HG02678 (cell line): Measurements from ENCODE around the gene COL15A1.

Source experiments
- ATAC-seq: cut with Tn5 transposase; IDR thresholded peaks from one replicate; pipeline ENCODE4 v1.9.1; 2021; ENCODE audit warnings: mild to moderate bottlenecking, moderate library complexity; ENCODE audit not compliant: unreplicated experiment

The COL15A1 gene

DNA sequence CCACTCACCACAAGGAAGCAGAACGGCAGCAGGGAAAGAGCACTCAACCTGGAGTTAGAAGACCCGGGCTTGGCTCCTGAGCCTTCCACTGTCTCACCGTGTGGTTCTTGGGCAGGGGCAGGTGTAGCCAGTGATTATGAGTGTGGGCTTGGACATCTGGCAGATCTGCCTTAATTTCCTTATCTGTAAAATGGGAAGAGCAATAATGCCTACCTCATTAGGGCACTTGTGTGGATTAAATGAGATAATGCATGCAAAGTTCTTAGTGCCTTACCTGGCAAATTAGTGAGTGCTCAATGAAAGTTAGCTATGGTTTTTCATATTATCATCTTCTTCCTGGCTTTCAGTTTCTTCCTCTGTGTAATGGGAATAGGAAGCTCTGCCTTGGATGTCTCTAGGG, 28.1 kb upstream of the COL15A1 start:
- no peak for ATAC-seq

DNA sequence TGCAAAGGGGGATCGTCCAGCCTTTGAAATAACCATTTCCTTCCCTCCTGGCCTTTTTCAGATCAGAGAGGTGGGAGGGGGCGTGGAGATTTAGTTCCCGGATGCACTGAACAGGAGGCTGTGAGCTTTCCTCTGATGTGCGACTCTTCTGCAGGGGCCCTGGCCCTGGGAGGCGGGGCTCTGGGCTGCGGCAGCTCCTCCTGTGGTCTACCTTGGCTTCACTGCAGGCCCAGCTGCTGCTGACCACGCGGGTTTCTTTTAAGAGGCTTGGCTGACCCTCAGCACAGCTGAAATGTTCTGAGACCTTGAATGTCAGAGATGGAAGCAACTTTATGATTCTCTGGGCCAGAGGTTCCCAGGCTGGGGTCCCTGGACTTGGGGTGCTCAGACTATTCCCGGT, 27.0 kb upstream of the COL15A1 start:
- no peak for ATAC-seq

DNA sequence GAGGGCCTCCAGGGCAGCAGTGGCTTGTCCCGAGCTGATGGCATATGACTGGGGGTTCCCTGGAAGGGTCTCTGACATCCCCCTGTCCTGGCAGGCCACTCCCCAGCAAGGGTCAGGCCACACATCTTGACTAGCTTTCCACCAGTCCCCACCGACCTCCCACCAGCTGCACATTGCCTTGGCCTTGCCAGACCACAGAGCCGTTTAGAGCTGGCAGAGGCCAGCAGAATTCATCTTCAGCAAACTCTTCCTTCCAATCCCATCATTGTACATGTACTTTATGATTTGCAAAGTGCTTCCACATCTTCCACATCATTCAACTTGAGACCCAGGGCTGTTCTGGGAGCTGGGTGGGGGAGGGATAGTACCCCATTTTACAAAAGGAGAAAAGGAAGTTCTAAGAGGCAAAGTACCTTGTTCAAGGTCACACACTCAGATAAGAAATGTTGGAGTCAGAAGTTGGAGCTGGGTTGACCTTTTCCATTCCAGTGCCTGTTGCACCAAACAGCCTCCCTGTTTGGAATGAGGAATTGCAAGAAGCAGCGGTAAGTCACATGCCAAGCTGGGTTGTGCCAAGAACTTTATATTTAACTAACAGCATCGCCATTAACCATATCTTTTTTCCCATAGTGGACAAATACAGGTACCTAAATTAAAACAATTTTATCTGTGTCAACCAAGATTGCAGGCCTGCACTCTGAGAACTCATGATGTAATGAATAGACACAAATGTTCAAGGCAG, 25.8 kb upstream of the COL15A1 start:
- no peak for ATAC-seq

DNA sequence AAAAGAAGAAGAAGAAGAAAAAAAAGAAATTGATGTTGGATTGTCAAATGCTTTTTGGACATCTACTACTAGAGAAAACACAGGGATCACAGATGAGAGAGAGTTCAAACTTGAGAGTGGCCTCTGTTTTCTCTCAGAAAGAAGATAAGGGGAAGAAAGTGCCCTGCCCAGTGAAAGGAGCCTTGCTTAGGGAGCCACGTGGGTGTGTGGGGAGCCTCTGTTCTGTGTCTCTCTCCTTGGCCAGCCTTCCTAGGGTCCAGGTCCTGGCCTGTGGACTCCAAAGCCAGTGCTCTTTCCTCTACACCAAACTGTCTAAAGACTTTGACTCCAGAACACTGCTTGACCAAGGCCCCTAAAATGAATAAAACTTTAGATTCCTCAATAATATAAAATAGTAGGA, 22.0 kb upstream of the COL15A1 start:
- no peak for ATAC-seq

DNA sequence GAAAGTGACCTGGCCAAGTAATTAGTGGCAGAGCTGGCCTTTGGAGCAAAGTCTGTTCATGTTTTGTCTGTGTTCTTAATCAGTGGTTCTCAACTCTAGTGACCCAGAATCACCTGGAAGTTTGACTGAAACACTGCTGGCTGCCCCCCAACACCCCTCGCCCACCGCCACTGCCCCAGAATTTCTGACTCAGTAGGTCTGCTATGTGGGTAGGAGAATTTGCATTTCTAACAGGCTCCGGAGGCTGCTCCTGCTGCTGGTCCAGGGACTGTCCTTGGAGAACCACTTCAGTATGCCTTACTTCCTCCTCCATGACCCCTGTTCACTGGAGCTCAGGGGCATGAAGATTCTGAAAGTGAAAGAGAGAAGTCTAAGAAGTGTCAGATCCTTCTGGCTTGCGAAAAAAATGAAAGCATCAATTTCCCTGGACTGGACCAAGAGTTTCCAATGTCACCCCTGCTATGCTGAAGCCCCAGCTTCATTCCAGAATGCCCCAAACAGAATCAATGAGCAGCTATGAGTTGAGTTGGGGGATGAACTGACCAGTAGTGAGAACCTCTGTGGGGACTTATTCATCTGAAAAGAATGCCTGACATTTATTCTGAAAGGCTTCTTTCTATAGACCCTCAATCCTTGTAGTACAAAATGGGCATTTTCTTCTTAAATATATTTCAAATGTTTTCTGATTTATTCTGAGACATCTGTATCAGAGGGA, 20.8 kb upstream of the COL15A1 start:
- ATAC-seq: no peak

DNA sequence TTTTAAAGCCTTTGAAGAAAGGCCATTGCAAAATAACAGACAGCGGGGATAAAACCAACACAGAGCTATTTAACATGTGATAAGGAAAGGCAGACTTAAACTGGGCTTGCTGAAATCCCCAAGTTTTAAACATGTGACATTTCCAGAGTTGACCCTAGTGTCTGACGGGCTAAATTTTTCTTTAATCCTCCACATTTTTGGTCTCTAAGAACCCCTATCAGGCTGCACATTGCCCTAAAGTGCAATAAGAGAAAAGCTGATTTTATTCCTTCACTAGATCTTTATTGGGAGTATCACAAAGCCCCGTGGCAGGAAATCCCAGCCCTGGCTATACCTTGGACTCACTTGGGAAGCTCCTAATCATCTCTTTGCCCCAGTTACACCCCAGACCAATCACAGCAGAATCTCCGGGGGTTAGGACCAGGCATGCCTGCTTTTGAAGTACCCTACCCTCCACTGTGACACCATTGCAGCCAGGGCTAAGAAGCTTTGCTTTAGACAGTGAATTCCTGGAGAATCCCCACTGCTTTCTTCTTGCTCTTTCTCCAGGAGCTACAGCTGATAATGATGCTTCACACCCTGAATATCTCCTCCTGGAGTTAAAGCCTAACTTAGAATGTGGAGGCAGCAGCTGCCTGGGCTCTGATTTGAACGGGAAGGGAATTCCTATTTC, 20.1 kb upstream of the COL15A1 start:
- ATAC-seq: no peak

DNA sequence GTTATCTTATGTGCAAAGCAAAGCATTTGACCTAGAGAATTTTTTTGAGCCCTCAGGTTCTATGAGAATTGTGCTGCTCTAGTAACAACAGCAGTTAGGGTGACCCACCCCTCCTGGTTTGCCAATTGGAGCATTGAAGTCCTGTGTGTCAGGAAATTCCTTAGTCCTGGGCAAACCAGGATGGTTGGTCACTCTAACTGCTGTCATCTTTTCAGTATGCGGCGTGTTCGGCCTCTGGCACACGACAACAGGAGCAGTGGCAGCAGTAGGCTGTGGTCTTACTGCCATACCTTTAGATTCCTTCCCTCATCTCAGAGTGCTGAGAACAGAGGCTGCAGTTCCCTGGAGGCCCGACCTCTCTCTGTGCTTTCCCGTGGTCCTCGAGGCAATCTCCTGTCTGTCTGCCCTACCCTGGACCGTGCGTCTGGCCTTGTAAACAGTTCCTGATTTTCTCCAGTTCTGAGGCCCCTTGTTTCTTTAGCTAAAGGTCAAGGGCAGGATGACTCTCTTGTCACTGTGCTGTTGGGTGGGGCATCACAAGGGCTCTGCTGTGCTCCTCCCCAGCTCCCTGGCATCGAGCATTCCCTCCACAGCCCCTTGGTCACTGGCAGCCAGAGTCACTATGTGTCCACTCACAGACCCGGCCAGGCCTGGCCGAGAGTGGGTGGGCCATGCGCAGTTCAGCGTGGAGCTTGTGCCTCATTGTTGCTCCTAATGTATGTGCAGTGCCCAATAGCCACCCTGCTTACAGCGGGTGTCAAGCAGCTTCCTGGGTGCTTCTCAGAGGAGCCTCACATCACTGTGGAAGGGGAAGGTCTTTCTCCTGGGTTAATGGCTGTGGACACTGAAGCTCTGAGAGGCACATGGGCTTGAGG, 18.5 kb upstream of the COL15A1 start:
- ATAC-seq: no peak

DNA sequence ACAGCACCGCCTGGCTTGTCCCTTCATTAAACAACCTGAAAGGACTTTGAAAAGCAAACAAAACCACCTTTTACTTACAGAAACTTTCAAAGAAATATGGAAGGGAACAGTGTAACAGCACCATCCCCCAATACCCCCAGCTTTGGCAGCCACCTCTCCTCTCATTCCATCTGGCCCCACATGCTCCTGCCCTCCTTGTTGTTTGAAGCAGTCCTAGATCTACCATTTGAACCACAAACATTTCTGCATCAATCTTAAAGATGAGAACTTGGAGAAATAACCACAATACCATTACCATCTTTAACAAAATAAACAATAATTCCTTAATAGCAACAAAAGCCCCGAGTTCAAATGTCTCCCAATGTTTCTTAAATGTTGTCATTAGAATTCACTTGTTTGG, 17.8 kb upstream of the COL15A1 start:
- ATAC-seq: no peak

DNA sequence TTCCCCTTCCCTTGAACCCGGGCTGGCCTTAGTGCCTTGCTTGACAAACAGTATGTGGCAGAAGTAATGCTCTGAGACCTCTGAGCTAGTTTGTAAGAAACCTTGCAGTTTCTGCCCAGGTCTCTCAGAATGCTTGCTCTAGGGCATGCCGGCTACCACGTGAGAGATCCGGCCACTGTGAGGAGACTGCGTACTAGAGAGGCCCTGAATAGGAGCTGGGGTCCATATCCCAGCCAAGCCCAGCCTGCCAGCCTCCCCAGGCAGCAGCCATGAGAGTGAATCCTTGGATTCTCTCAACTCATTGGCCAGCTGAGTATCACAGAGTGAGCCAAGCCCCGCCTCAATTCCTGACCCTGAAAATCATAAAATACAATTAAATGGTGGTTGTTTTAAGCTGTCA, 16.0 kb upstream of the COL15A1 start:
- ATAC-seq: no peak

DNA sequence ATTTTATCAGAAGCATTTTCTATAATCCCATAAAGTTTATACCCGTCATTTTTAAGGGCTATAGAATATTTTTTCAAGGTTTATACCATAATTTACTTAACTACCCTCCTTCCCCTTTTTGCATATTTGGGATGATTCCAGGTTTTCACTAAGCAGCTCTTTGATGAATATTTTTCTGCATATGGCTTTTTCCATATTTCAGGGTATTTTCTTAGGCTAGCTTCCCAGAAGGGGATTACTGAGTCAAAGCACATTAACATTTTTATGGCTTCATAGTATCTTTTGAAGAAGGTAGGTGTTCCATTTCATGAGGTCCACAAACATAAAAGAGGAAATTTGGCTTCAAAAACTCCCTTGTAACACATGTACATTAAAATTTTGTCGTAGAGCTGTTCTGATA, 14.6 kb upstream of the COL15A1 start:
- ATAC-seq: no peak

DNA sequence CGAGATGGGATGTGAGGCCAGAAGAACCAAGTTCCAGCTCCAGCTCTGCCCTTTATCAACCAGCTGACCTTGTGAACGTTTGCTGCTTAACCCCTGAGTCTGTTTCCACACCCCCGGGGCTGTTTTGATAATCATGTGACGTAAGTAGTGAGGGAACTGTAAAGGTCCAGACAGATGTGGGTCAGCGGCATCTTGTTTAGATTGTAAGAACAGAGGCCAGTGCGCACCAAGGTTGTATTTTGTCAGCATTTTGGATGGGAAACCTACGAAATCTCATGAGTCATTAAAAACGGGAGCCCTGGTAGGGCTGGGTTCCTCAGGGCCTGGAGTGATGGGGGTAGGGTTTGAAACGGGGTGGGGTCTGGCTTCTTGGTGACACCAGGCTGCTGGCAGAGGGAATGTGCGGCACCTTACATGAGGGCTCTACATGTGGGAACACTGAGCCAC, 13.8 kb upstream of the COL15A1 start:
- ATAC-seq: no peak

DNA sequence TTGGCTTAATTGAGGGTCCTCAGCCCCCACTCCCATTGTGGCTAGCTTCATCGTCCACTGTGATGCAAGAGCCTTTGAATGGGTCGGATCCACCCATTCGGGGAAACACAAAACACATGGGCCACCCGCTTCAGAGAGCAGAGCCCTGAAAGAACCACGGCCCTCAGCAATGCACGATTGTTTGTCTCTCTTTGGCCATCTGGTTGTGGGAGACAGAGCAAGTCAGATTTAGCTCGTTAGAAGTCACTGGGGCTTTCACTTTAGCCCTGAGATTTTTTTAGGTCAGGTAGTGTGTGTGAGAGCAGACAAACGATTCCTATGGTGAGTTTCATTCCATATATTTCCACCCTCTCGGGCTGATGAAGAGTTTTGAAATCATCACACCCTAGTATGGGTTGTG, 12.9 kb upstream of the COL15A1 start:
- ATAC-seq: no peak

DNA sequence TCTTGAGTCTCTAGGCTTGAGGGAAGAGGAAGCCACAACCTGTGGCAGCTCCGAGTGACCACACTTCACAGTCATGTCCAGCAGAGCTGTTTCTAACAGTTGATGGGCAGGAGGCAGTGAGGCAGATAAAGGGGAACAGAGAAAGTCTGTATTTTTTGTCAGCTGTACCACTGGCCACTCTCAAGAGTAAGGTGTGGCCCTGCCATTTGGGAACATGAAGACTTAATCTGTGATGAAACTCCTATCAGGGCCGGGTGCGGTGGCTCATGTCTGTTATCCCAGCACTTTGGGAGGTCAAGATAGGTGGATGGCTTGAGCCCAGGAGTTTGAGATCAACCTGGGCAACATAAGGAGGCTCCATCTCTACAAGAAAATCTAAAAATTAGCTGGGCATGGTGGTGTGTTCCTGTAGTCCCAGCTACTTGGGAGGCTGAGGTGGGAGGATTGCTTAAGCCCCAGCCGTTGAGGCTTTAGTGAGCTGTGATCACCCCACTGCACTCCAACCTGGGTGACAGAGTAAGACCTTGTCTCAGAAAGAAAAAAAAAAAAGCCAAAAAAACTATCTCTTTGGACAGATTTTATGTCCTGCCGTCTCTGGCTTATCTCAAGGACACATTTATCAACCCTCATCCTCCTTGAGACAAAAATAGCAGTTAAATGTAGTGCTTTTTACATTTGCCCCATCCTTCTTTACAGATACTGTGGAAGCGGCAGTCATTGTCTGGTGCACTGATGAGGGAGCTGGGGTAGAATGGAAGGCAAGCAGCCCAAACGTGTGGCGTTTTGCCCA, 11.9 kb upstream of the COL15A1 start:
- ATAC-seq: no peak

DNA sequence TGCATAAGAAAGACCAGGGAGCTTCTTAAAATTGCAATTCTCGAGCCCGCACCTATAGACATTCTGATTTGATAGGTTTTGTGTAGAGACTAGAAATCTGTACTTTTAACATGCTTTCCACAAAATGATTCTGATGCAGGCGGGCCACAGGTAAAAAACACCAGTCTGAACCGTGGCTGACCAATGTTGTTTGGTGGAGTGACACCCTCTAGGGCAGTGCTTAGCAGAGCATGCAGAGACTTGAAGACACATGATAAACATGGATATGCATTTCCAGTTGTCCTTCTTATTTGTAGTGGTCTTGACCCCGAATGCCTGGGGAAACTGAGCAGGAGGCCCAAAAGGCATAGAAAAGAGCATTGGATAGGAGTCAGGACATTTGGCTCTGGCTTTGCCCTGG, 10.5 kb upstream of the COL15A1 start:
- ATAC-seq: no peak

DNA sequence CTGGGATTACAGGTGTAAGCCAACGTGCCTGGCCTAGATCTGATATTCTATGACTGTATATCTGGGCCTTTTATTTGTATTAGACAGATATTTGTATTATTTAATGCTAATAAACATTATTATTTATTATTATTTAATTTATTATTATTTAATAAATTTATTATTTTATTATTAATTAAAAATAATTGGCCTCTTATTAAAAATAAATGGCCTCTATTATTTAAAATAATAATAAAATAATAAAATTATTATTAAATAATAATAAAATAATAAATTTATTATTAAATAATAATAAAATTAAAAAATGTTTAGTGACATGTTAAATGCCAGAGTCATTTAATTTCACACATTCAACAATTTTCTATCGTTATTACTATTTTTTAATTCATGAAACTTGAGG, 9.8 kb upstream of the COL15A1 start:
- no peak for ATAC-seq

DNA sequence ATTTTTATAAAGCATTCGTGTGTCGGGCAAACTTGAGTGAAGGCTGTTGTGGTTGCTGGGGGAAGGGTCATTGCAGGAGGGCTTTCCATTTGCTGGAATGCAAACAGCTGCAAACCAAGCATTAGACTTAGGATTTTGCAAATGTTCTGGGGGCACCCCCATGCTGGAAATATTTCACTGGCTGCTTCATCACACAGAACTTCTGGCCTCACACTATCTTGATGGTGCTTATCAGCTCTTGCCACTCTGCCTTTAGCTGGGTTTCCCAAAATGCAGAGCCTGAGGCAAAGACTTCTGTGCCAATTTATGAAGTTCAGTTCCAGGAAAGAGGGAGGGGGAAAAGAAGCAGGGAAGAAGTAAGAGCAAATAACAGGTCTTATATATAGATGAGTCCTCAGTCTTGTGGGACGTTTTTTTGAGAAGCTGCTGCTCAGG, 8.6 kb upstream of the COL15A1 start:
- no peak for ATAC-seq

DNA sequence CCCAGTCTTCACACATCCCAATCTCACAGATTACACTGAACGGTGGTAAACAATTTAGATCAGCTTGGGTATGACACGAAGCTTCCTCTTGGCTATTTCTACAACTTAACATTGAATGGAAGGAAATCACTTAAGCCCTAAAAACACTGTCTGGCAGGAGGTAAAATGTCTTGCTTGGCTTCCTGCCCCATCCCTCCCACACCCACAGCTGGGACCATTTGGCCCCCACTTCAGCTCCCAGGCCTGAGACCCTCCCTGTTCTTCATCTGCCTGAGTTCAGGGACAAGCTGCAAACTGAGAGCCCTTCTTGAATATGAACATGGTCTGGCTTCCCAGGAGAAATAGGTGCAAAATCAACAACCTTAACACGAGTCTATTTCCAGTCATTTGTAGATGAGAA, 3.4 kb upstream of the COL15A1 start:
- ATAC-seq: no peak

DNA sequence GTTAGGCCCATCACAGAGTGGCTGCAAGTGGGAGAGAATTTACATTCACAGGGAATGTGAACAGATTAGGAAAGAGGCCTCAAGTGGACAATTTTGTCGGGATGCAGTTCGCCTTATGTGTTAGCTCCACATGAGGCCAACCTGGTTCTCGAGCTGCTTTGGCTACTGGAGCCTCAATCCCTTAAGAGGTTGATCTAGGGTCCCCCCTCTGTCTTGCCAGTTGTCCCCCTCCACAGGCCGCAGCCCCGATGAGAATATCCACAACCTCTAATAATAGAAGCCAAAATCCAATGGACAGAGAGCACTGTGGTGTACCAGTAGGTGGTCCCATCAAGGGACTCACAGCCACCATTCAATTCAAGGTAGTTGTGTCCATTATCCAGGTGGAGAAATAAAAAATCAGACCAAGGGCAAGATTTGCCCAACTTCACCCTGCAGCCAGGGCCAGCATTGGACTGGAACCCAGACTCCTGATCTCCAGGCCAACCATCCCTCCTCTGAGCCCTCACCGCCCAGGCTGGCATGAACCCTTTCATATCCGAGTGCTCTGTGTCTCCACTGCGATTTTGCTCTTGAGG, 1.7 kb upstream of the COL15A1 start:
- ATAC-seq: no peak

DNA sequence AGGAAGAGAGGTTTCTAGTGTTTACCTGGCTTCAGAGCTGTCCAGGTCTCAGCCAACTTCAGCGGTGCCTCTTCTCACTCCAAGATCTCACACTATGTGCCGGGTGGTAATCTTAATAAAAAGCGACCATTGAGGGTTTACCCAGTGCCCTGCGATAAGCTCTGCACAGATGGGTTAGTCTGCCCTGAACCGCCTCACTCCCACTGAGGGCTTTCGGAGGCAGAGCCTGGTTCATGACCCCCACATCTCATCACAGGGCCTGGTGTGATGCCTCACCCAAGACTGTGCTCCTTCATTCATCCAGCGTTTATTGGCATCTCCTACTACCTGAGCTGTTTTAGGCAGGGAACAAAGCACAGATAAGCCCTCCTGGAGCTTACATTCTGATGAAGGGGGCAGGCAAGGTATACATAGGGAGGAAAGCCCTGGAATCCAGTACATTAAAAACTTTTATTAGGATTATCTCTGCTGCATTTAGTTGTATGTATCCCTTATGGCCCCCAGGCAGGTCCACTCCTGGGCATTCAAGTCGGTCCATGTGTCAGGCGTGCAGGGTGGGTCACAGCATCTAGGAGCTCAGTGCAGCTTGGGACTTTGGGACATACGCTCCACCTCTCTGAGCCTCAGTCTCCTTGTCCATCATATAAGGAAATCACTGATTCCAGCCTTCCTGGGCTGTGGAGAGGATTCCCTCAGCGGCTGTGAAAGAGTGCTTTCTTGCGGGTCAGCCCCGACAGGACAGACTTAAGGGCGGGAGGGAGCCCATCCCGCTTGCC, 613 bp upstream of the COL15A1 start:
- no peak for ATAC-seq
